Measurements from ENCODE around the gene PRRT3.

The PRRT3 gene

GRCh38 chr3:9951962-9952805, at the start of gene PRRT3:
TSS of gene PRRT3 (minus strand) at chr3:9952408. CDS start at chr3:9950115, 2,293 bp downstream.
- DNase-seq = no peak

- DNase-seq = no peak
Observed at GRCh38 chr3:10000686-10001085, 48.5 kb upstream of the PRRT3 start.

- no peak for DNase-seq
Observed at GRCh38 chr3:9994086-9994844, 42.1 kb upstream of the PRRT3 start.

- no peak for DNase-seq
Observed at GRCh38 chr3:9986230-9986725, 34.1 kb upstream of the PRRT3 start.

- DNase-seq = no peak
Observed at GRCh38 chr3:9980251-9980650, 28.0 kb upstream of the PRRT3 start.

GRCh38 chr3:9978710-9979305, 26.6 kb upstream of the PRRT3 start:
- no peak for DNase-seq

GRCh38 chr3:9976721-9977709, 24.8 kb upstream of the PRRT3 start:
- DNase-seq = peak; percentile 45

- no peak for DNase-seq
Observed at GRCh38 chr3:9970020-9970652, 17.9 kb upstream of the PRRT3 start.

GRCh38 chr3:9969632-9970019, 17.4 kb upstream of the PRRT3 start:
- DNase-seq = no peak

GRCh38 chr3:9966841-9967240, 14.6 kb upstream of the PRRT3 start:
- no peak for DNase-seq

- no peak for DNase-seq
Observed at GRCh38 chr3:9965200-9965875, 13.1 kb upstream of the PRRT3 start.

GRCh38 chr3:9957214-9957613, 5.0 kb upstream of the PRRT3 start:
- DNase-seq = no peak

- DNase-seq = no peak
Observed at GRCh38 chr3:9955611-9956352, 3.6 kb upstream of the PRRT3 start.

- DNase-seq = no peak
Observed at GRCh38 chr3:9955067-9955502, 2.9 kb upstream of the PRRT3 start.

GRCh38 chr3:9951598-9951961, 628 bp downstream of the PRRT3 start:
- no peak for DNase-seq

- DNase-seq = no peak
Observed at GRCh38 chr3:9951126-9951525, 1.1 kb downstream of the PRRT3 start.

GRCh38 chr3:9949626-9950025, 2.6 kb downstream of the PRRT3 start:
- DNase-seq = no peak

- DNase-seq = no peak
Observed at GRCh38 chr3:9949115-9949514, 3.1 kb downstream of the PRRT3 start.

GRCh38 chr3:9948586-9948985, 3.6 kb downstream of the PRRT3 start:
- no peak for DNase-seq

Measured in midbrain (tissue), 1 donor.